Activated CD4-positive, alpha-beta T cell treated with anti-CD3 and anti-CD28 coated beads, Interleukin-2, amount 10 ng/mL, durations not matched to agents 7 days and 5 days (primary cell): Measurements from ENCODE around the gene NACC2. TPM values are rescaled to one million over a fixed set of nuclear protein-coding genes. Genes with fewer than 3 reads are reported as not detected.

Source experiments
- CTCF ChIA-PET: fragments of 350-600 bp; sonication (Branson Sonifier 250); formaldehyde crosslinking; loops from one replicate; lab custom pipeline; 2021; ENCODE audit warnings: antibody characterized with exemption; lab: Charles Lee
- POLR2A ChIA-PET: fragments of 350-600 bp; sonication (Branson Sonifier 250); formaldehyde crosslinking; loops from one replicate; lab custom pipeline; 2021; ENCODE audit warnings: antibody characterized with exemption; lab: Charles Lee
- DNase-seq: peaks from one replicate; pipeline ENCODE4 v3.0.0-alpha.2; 2020
- H3K27ac Mint-ChIP-seq: one replicate; pipeline ENCODE4 v1.8.0; 2021; ENCODE audit warnings: mild to moderate bottlenecking, moderate library complexity, mixed read lengths
- H3K27me3 Mint-ChIP-seq: one replicate; pipeline ENCODE4 v1.8.0; 2021; ENCODE audit warnings: mixed read lengths
- H3K36me3 Mint-ChIP-seq: one replicate; pipeline ENCODE4 v1.8.0; 2021; ENCODE audit warnings: low read depth, mixed read lengths
- H3K4me1 Mint-ChIP-seq: one replicate; pipeline ENCODE4 v1.8.0; 2021; ENCODE audit warnings: mixed read lengths
- H3K4me3 Mint-ChIP-seq: one replicate; pipeline ENCODE4 v1.8.0; 2021; ENCODE audit warnings: mild to moderate bottlenecking, moderate library complexity, mixed read lengths
- H3K9me3 Mint-ChIP-seq: one replicate; pipeline ENCODE4 v1.8.0; 2021; ENCODE audit warnings: mixed read lengths
- total RNA-seq, 2 experiments: library from RNA; stranded (reverse); gene quantifications; one replicate each; pipeline ENCODE4 v1.2.3, GENCODE V29; 2021

Gene NACC2
- total RNA-seq, 2 experiments from 2014 or later = 4.1 to 4.4 TPM

DNA sequence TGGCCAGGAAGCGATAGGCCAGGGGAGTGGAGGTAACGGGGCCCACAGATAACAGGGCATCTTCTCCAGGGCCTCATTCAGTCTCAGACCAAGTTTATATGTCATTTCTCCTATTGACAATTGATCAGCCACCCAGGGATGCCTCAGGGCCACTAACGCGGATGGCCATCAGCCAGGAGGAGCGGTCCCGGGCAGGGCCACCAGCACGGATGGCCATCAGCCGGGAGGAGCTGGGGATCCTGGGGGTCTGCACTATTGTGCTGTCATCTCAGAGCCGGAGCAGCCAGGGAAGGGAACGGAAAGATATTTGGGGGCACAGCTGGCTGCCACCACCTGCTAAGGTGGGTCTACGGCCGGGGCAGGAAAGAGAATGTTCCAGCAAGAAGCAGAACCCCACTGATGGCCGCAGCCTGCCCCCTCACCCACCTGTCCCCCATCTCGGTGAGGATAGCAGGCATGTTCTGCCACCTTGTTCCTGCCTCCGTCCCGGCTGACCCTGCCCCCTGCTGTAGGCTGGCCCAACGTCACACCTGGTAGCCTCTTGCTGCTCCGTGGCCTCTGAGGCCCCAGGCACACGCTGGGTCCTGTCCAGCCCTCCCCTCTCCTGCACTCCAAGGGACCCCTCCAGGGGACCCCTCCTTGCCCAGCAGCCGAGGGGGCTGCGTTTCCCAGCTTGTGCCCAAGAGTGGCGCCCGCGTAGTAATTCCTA is 112.4 kb downstream of the NACC2 start:
- ChIA-PET CTCF (interaction anchor here (0.6 kb wide), 1 partner anchor 380 kb away, joined by 3 read pairs; no protein-coding TSS in a partner anchor), POLR2A (no interaction called here)
- Mint-ChIP-seq H3K4me3 (no peak overlapping the region), H3K36me3 (no peaks in the 10 kb centered on the region), H3K9me3 (no peaks in the 10 kb centered on the region), H3K27me3 (no peaks in the 10 kb centered on the region), H3K27ac (no peak overlapping the region), H3K4me1 (peaks cover 13% of the 10 kb centered on the region)
- DNase-seq = no peak

DNA sequence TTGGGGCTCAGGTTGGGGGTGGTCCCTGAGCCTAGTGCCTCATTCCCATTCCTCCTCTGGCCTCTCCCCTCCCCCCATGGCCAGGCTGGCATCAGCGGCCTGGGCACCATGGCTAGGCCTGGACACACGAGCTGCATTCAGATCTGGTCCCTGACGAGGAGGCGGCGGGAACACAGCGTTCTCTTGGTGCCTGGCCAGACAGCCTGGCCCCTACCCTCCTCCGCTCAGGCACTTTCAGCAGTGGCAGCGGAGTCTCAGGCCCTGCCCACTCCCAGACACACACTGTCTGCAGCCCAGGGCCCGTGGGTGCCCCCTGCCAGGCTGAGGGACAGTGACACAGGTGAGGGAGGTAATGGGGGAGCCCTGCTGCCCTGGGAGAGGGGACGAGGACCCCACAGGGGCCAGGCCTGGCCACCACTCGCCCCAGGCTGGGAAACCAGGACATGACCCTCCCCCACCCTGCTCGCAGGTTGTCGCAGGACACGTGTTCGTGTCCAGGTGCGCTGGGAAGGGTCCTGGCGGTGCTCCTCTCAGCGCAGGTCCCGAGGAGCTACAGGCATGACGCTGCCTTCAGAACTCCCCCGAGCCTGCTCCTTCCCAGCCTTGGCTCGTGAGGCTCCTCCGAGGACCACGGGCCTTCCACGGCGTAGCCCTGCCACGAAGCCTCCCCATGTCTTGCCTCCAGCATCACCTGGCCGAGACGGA is 114.0 kb downstream of the NACC2 start:
- Mint-ChIP-seq H3K27me3 (no peaks in the 10 kb centered on the region), H3K4me1 (peaks cover 15% of the 10 kb centered on the region), H3K27ac (no peak overlapping the region), H3K9me3 (no peaks in the 10 kb centered on the region), H3K4me3 (no peak overlapping the region), H3K36me3 (no peaks in the 10 kb centered on the region)
- ChIA-PET POLR2A (no interaction called here), CTCF (no interaction called here)
- DNase-seq = no peak

DNA sequence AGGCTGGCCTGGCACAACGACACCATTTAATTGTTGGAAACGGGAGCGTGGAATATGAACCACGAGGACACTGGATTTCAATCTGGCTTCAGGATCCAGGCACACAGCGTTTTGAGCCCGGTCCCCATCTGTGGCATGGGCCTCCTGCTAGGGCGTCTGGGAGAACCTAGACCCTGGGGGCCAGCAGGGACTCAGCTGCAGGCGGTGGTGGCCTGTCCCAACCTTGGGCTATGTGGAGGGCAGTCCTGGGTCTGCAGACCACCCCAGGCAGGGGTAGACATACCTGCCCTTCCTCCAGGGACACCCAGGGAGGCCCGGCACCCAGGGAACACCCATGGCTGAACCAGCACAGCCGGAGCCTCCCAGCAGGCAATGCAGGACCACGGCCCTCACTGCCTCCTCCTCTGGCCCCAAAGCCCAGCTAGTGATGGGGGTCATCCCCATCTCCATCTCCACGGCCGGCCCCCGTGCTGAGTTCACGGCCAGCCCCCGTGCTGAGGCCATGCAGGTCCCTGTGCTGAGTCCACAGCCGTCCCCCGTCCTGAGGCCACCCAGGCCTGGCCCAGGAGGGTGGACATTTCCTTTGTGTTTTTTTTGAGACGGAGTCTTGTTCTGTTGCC is 115.4 kb downstream of the NACC2 start:
- no peaks in the 10 kb centered on the region for H3K36me3 Mint-ChIP-seq
- peak overlapping the region; percentile 90 for H3K27ac Mint-ChIP-seq
- ChIA-PET POLR2A (no interaction called here), CTCF (no interaction called here)
- no peak overlapping the region for H3K4me3 Mint-ChIP-seq
- peaks cover 15% of the 10 kb centered on the region for H3K4me1 Mint-ChIP-seq
- H3K9me3 Mint-ChIP-seq = no peaks in the 10 kb centered on the region
- no peak for DNase-seq
- H3K27me3 Mint-ChIP-seq = no peaks in the 10 kb centered on the region

DNA sequence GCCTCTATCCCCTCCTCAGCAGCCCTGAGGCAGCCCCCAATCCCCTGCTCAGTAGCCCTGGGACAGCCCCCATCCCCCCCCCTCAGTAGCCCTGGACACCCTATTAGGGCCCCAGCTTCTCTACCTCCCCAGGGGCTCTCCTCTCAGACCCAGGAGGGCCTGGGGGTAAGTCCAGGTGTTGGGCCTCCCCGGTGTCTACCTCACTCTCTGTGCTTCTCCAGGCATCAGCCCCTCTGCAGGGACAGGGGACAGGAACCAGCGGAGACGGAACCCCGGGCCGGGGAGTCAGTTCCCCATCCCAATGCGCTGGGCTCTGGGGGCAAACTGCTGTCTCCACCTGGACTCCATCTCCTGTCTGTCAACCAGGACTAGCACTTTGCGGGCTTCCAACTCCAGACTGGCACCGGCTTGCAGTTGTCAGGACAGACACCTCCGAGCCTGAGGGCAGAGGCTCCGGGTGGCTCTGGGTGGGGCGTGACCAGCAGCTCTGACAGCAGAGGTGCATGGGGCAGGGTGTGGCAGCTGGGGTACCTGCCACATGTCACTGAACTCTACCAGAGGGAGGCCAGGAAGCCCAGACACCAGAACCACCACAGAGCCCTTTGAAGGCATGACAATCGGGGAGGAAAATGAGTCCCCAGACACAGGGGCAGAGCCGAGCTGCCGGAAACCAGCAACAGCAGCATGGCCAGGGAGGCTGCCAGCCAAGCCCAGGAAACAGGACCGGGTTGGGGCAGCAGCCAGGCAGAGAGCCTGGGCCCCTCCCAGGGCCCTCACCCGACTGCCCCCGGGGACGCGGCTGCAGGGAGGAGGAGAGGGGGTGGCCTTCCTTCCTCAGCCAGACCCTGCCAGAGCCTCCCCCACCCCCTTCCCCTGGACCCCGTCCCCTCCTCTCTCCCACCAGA is 116.2 kb downstream of the NACC2 start:
- peaks cover 17% of the 10 kb centered on the region for H3K4me1 Mint-ChIP-seq
- H3K27me3 Mint-ChIP-seq = no peaks in the 10 kb centered on the region
- peak overlapping the region; percentile 63 for H3K4me3 Mint-ChIP-seq
- ChIA-PET POLR2A (no interaction called here), CTCF (no interaction called here)
- no peaks in the 10 kb centered on the region for H3K36me3 Mint-ChIP-seq
- peak overlapping the region; percentile 90 for H3K27ac Mint-ChIP-seq
- no peaks in the 10 kb centered on the region for H3K9me3 Mint-ChIP-seq
- DNase-seq = peak; percentile 84

DNA sequence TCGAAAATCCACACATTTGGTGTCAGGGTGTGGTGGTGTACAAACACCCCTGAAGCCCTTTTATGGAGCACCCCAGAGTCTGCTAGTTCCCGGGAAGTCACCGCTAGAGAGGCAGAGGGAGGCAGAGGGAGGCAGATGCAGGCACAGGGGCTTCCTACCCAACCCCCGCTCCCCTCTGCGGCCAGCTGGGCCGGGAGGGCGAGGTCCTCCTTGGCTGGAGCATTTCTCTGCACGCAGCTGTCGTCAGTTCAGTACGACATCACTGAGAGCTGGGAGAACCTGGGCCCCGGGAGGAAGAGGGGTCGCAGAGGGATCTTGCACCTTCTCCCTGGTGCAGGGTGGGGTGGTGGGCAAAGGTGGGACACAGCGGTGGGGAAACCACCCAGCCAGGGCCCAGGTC is 118.1 kb downstream of the NACC2 start:
- CTCF ChIA-PET = no interaction called here
- Mint-ChIP-seq H3K9me3 (no peaks in the 10 kb centered on the region), H3K4me1 (peaks cover 26% of the 10 kb centered on the region), H3K4me3 (no peak overlapping the region), H3K36me3 (no peaks in the 10 kb centered on the region), H3K27ac (peak overlapping the region; percentile 54), H3K27me3 (no peaks in the 10 kb centered on the region)
- no peak for DNase-seq
- POLR2A ChIA-PET = no interaction called here

DNA sequence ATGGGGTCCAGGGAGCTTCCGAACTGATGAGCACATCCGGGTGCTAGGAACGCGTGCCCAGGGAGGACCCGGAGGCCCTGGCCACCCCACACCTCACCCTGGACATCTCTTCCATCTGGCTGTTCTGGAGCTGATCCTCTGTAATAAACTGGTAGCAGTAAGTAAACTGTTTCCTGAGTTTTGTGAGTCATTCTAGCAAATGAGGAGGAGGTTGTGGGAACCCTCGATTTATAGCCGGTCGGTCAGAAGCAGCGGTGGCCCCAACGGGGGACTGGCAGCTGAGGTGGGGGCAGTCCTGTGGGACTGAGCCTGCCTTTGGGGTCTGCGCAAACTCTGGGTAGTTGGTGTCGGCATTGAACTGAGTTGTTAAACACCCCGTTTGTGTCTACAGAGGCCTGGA is 118.6 kb downstream of the NACC2 start:
- no peak overlapping the region for H3K4me3 Mint-ChIP-seq
- H3K27ac Mint-ChIP-seq = peak overlapping the region; percentile 54
- DNase-seq = no peak
- no peaks in the 10 kb centered on the region for H3K27me3 Mint-ChIP-seq
- no peaks in the 10 kb centered on the region for H3K9me3 Mint-ChIP-seq
- peaks cover 26% of the 10 kb centered on the region for H3K4me1 Mint-ChIP-seq
- POLR2A ChIA-PET = no interaction called here
- H3K36me3 Mint-ChIP-seq = no peaks in the 10 kb centered on the region
- CTCF ChIA-PET = no interaction called here

DNA sequence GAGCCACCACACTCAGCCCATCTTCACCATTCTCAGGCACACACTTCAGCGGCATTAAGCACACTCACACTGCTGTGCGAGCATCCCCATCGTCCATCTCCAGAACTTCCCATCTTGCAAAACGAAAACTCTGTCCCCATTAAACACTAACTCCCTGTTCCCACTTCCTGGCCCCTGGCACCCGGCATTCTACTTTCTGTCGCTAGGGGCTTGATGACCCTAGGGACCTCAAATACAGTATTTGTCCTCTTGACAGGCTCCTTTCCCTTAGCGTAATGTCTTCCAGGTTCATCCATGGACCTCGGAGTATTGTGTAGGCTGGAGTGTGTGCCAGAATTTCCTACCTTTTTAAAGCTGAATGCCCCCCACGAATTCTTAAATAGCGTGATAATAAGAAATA is 119.3 kb downstream of the NACC2 start:
- Mint-ChIP-seq H3K27ac (no peak overlapping the region), H3K27me3 (no peaks in the 10 kb centered on the region), H3K4me3 (no peak overlapping the region), H3K9me3 (no peaks in the 10 kb centered on the region), H3K36me3 (no peaks in the 10 kb centered on the region), H3K4me1 (peaks cover 26% of the 10 kb centered on the region)
- no peak for DNase-seq
- POLR2A ChIA-PET = no interaction called here
- CTCF ChIA-PET = interaction anchor here (1.7 kb wide), 1 partner anchor 147 kb away, joined by 5 read pairs; no protein-coding TSS in a partner anchor

DNA sequence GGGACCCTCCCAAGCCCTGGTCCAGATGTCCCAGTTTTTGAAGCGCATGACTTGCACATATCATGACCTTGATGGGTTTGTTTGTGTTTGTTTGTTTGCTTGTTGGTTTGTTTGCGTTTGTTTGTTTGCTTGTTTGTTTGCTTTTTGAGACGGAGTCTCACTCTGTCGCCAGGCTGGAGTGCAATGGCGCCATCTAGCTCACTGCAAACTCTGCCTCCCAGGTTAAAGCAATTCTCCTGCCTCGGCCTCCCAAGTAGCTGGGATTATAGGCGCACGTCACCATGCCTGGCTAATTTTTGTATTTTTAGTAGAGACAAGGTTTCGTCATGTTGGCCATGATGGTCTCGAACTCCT is 120.9 kb downstream of the NACC2 start:
- no peaks in the 10 kb centered on the region for H3K27me3 Mint-ChIP-seq
- no peak for DNase-seq
- no peaks in the 10 kb centered on the region for H3K9me3 Mint-ChIP-seq
- peaks cover 21% of the 10 kb centered on the region for H3K4me1 Mint-ChIP-seq
- ChIA-PET CTCF (interaction anchor here (0.9 to 1.7 kb wide), 3 partner anchors 16 to 148 kb away, joined by 3 to 5 read pairs (median 4); no protein-coding TSS in a partner anchor), POLR2A (no interaction called here)
- no peaks in the 10 kb centered on the region for H3K36me3 Mint-ChIP-seq
- no peak overlapping the region for H3K4me3 Mint-ChIP-seq
- no peak overlapping the region for H3K27ac Mint-ChIP-seq

DNA sequence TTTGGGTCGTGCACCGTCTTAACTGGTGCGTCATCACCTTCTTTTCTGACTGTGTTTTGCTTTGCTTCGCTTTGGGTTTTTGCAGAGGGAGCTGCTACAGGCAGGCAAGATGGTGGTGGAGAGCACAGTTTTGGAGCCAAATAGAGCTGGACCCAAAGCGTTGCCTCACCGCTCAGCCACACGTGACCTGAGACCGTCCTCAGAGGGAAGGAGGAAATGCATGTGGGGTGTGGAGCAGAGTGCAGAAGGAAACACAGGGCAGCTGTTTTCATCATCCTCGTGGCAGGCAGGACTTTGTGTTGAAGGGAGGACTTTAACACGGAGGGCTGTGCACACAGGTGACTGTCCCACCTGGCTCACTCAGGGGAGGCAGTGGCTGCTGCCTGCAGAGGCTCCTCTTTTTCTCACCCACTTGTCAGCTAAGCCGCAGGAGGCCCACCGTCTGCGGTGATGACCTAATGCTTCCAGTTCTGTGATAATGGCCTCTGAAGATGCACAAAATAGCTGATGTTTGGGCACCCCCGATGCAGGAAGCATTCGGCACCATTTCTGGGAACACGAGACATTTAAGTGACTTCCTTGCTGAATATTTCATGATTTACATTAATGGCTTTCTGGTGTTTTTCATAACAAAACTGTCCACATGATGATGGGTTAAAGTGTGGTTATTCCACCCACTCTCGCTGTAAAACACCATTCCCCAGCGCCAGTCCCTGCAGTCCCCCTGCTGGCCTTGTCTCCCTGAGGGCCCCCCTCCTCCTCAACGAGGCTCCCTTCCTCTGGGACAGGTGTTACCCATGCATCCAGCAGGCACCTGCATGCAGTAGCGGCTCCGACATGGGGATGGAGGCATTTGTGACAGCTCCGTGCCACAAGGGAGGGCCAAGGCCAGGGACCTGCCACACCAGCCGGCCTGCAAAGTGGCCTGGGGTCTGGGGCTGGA is 121.5 kb downstream of the NACC2 start:
- Mint-ChIP-seq H3K4me3 (no peak overlapping the region), H3K4me1 (peaks cover 15% of the 10 kb centered on the region), H3K9me3 (no peaks in the 10 kb centered on the region), H3K27me3 (no peaks in the 10 kb centered on the region), H3K36me3 (no peaks in the 10 kb centered on the region), H3K27ac (no peak overlapping the region)
- no peak for DNase-seq
- CTCF ChIA-PET = interaction anchor here (0.9 to 1.4 kb wide), 2 partner anchors 17 to 49 kb away, joined by 3 to 4 read pairs; no protein-coding TSS in a partner anchor
- POLR2A ChIA-PET = no interaction called here

DNA sequence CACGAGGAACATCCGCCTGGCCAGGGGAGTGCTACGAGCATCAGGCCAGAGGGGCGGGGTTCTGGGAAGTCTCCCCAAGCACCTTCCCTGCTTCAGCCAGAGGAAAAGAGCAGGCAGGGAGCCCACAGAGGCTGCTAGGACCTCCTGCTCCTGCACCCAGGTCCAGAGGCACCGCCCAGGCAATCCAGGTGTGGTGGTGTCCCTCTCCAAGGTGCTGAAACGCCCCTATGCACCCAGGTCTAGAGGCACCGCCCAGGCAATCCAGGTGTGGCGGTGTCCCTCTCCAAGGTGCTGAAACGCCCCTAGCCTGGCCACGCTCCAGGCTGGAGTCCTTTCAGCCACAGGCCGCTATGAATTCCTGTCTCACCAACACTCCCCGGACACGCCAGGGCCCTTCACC is 123.2 kb downstream of the NACC2 start:
- DNase-seq = peak; percentile 71
- Mint-ChIP-seq H3K4me3 (no peak overlapping the region), H3K9me3 (no peaks in the 10 kb centered on the region), H3K27me3 (no peaks in the 10 kb centered on the region), H3K27ac (no peak overlapping the region), H3K4me1 (peaks cover 20% of the 10 kb centered on the region), H3K36me3 (no peaks in the 10 kb centered on the region)
- ChIA-PET CTCF (no interaction called here), POLR2A (no interaction called here)

DNA sequence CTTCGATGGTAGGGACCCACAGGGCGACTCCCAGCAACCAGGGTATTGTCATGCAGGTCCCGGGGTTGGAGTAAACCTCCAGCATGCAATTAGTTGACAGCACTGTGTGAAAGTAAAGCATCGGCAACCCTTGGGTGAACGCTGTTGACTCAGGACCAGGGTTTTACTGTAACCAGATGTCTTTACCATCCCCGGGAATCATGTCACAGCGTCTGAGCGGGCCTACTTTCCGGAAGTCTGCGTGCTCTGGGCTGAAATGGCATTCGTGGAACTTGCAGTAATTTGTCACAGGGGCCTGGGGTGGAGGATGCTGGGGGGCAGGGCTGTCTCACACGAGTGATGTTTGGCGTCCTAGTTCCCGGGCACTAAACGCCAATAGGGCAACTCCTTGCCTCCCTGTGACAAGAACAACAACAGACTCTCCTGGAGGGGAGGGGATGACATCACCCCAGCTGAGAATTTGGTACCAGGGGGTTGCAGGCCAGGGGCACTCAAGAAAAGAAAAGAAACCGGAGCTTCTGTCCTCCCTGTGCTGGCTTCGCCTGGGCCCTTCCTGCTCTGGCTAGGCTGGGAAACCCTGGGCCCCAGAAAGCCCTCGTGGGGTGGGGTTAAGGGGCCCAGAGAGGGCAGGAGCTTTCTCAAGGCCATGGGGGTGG is 123.8 kb downstream of the NACC2 start:
- ChIA-PET POLR2A (no interaction called here), CTCF (interaction anchor here (1.3 kb wide), 1 partner anchor 10 kb away, joined by 3 read pairs; the partner anchor contains the start of gene UBAC1)
- Mint-ChIP-seq H3K27ac (no peak overlapping the region), H3K27me3 (no peaks in the 10 kb centered on the region), H3K4me1 (peaks cover 17% of the 10 kb centered on the region), H3K9me3 (no peaks in the 10 kb centered on the region), H3K4me3 (no peak overlapping the region), H3K36me3 (no peaks in the 10 kb centered on the region)
- no peak for DNase-seq
